ENCODE measurements around the gene CCDC196. TPM values are rescaled to one million over a fixed set of nuclear protein-coding genes. Genes with fewer than 3 reads are reported as not detected.

Gene CCDC196
- total RNA-seq, 1 donor: not detected

DNA sequence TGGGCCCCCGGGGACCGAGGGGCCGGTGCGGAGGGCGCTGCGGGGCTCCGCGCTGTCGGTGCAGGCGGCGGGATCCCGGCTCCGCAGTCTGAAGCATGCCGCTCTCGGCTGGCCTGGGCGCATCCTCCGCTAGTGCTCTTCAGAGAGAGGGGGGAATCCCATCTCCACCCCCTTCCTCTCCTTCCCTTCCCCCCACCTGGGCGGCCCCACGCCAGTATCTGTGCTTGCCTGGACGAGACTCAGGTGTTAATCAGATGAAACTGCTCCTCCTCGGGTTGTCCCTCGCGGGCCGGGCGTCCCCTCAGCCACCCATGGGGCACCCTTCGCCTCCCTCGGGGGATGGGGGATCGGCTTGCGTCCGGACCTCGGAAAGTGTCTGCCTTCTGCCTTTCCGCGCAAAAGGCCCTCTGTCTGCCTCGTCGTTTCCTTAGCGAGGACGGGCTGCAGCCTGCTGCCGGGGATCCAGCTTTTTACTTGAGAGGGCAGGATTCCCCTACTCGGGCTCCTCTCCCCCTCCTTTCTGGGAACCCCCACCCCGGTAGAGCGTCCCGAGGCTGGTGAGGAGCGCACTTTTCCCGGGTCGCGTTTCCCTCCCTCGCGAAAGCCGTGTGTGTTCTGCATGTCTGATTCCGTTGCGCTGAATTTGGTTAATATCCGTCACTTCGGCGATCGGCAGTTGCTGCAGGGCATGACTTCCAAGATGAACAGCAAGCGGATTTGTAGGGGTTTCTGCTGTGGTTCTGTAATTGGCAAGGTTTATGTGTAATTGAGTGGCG lies 22.9 kb downstream of the CCDC196 start:
- DNase-seq (ENCODE audit: insufficient read length, low spot score, missing footprints): peak; percentile 53
- no peak for TF ChIP-seq CTCF (IDR thresholded peaks at IDR 0.05; ENCODE audit: extremely low read depth, low read depth, low read length)

GRCh38 chr14:66509874-66510273 lies 23.7 kb downstream of the CCDC196 start:
- DNase-seq (ENCODE audit: insufficient read length, low spot score, missing footprints): peak; percentile 27
- Histone ChIP-seq H3K79me2 (ENCODE audit: insufficient read depth, low read length) (peaks cover 23% of the 10 kb centered on the region), H3K27me3 (ENCODE audit: insufficient read depth, low read length) (no peaks in the 10 kb centered on the region), H3K4me1 (ENCODE audit: insufficient read depth, low read length) (peaks cover 11% of the 10 kb centered on the region), H3K27ac (ENCODE audit: low read depth, low read length) (no peak overlapping the region), H3K36me3 (ENCODE audit: insufficient read depth, low read length) (no peaks in the 10 kb centered on the region), H2AFZ (ENCODE audit: low read length) (no peak overlapping the region), H3K4me2 (ENCODE audit: insufficient read depth, low read length) (peak overlapping the region; percentile 92), H4K20me1 (ENCODE audit: insufficient read depth, low read length) (peaks cover 17% of the 10 kb centered on the region), H3K4me3 (ENCODE audit: insufficient read depth, low read length) (peak overlapping the region; percentile 93), H3K9me3 (ENCODE audit: low read depth, low read length) (no peaks in the 10 kb centered on the region)
- no peak for TF ChIP-seq CTCF (IDR thresholded peaks at IDR 0.05; ENCODE audit: extremely low read depth, low read depth, low read length)

More for the DNA sequence above, 22.9 kb downstream of the CCDC196 start:
- Histone ChIP-seq H4K20me1 (ENCODE audit: insufficient read depth, low read length) (peaks cover 17% of the 10 kb centered on the region), H3K4me1 (ENCODE audit: insufficient read depth, low read length) (peaks cover 11% of the 10 kb centered on the region), H3K36me3 (ENCODE audit: insufficient read depth, low read length) (no peaks in the 10 kb centered on the region), H3K4me2 (ENCODE audit: insufficient read depth, low read length) (peak overlapping the region; percentile 92), H2AFZ (ENCODE audit: low read length) (peak overlapping the region; percentile 99), H3K27me3 (ENCODE audit: insufficient read depth, low read length) (no peaks in the 10 kb centered on the region), H3K27ac (ENCODE audit: low read depth, low read length) (peak overlapping the region; percentile 70), H3K79me2 (ENCODE audit: insufficient read depth, low read length) (peaks cover 20% of the 10 kb centered on the region), H3K4me3 (ENCODE audit: insufficient read depth, low read length) (peak overlapping the region; percentile 93), H3K9me3 (ENCODE audit: low read depth, low read length) (no peaks in the 10 kb centered on the region)

DNA sequence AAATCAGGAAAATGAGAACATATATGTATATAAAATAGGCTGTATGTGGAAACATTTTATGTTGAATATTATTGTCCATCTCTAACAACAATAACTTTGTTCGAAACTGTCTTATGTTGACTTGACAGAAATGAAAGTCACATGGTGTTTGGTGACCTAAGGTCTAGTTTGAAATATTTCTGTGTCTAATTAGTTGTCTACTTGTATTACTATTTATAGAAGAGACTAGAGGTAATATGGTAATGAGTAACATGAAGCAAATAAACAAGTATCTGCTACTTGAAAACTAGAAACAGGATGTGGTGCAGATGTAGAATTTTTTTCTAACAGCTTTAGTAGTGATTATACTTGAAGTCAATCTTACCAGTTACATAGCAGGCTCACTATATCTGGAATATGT lies 25.7 kb downstream of the CCDC196 start:
- no peak for TF ChIP-seq CTCF (IDR thresholded peaks at IDR 0.05; ENCODE audit: extremely low read depth, low read depth, low read length)
- H2AFZ ChIP-seq (ENCODE audit: low read length): no peak overlapping the region
- no peaks in the 10 kb centered on the region for H3K36me3 ChIP-seq (ENCODE audit: insufficient read depth, low read length)
- peaks cover 24% of the 10 kb centered on the region for H3K79me2 ChIP-seq (ENCODE audit: insufficient read depth, low read length)
- no peak for DNase-seq (ENCODE audit: insufficient read length, low spot score, missing footprints)
- no peak overlapping the region for H3K27ac ChIP-seq (ENCODE audit: low read depth, low read length)
- no peak overlapping the region for H3K4me3 ChIP-seq (ENCODE audit: insufficient read depth, low read length)
- no peak overlapping the region for H3K4me2 ChIP-seq (ENCODE audit: insufficient read depth, low read length)
- H3K27me3 ChIP-seq (ENCODE audit: insufficient read depth, low read length): no peaks in the 10 kb centered on the region
- H4K20me1 ChIP-seq (ENCODE audit: insufficient read depth, low read length): peaks cover 19% of the 10 kb centered on the region
- no peaks in the 10 kb centered on the region for H3K9me3 ChIP-seq (ENCODE audit: low read depth, low read length)
- peaks cover 11% of the 10 kb centered on the region for H3K4me1 ChIP-seq (ENCODE audit: insufficient read depth, low read length)

GRCh38 chr14:66514213-66514612 lies 28.0 kb downstream of the CCDC196 start:
- no peaks in the 10 kb centered on the region for H3K27me3 ChIP-seq (ENCODE audit: insufficient read depth, low read length)
- H3K79me2 ChIP-seq (ENCODE audit: insufficient read depth, low read length): peaks cover 20% of the 10 kb centered on the region
- TF ChIP-seq CTCF (IDR thresholded peaks at IDR 0.05; ENCODE audit: extremely low read depth, low read depth, low read length): no peak
- no peaks in the 10 kb centered on the region for H3K36me3 ChIP-seq (ENCODE audit: insufficient read depth, low read length)
- H3K4me1 ChIP-seq (ENCODE audit: insufficient read depth, low read length): peaks cover 6% of the 10 kb centered on the region
- no peak overlapping the region for H3K27ac ChIP-seq (ENCODE audit: low read depth, low read length)
- no peak for DNase-seq (ENCODE audit: insufficient read length, low spot score, missing footprints)
- peaks cover 14% of the 10 kb centered on the region for H4K20me1 ChIP-seq (ENCODE audit: insufficient read depth, low read length)
- no peaks in the 10 kb centered on the region for H3K9me3 ChIP-seq (ENCODE audit: low read depth, low read length)
- no peak overlapping the region for H2AFZ ChIP-seq (ENCODE audit: low read length)
- H3K4me3 ChIP-seq (ENCODE audit: insufficient read depth, low read length): no peak overlapping the region
- no peak overlapping the region for H3K4me2 ChIP-seq (ENCODE audit: insufficient read depth, low read length)

Data from osteoblast (primary cell).